CD14-positive monocyte (primary cell): Measurements from ENCODE around the gene STUM. TPM values are rescaled to one million over a fixed set of nuclear protein-coding genes. Genes with fewer than 3 reads are reported as not detected.

Experiments
- DNase-seq, 3 donors: peaks; one replicate each; pipeline ENCODE4 v3.0.0-alpha.2; 2011 to 2022
- H2AFZ ChIP-seq: 2 replicates; pipeline ENCODE4 v1.6.0; 2012; ENCODE audit warnings: mild to moderate bottlenecking, low read depth, low read length, inconsistent platforms; ENCODE audit not compliant: insufficient read depth, poor library complexity, severe bottlenecking
- H3K27ac ChIP-seq, 2 donors: 1 replicate in 1 of 2; 2 replicates in 1 of 2; pipeline ENCODE4 v1.5.1; 2012 to 2013; ENCODE audit warnings: low read length in 2 of 2, control low read depth in 1 of 2, inconsistent platforms in 1 of 2, low read depth in 1 of 2, mild to moderate bottlenecking in 1 of 2
- H3K27me3 ChIP-seq, 2 donors: one replicate each; pipeline versions ENCODE4 v1.6.0 to v1.6.1; 2011 to 2013; ENCODE audit warnings: low read length in 2 of 2; ENCODE audit not compliant: control insufficient read depth in 2 of 2, insufficient read depth in 2 of 2
- H3K36me3 ChIP-seq, 2 donors: replicated peaks in 1 of 2; 1 replicate in 1 of 2; 2 replicates in 1 of 2; pipeline versions ENCODE4 v1.5.1 to v1.6.1; 2012 to 2013; ENCODE audit warnings: low read length in 2 of 2, control low read depth in 1 of 2, inconsistent platforms in 1 of 2, mild to moderate bottlenecking in 1 of 2; ENCODE audit not compliant: insufficient read depth in 2 of 2, control insufficient read depth in 1 of 2
- H3K4me1 ChIP-seq, 2 donors: 1 replicate in 1 of 2; 2 replicates in 1 of 2; pipeline versions ENCODE4 v1.5.1 to v1.6.1; 2012 to 2013; ENCODE audit warnings: low read length in 2 of 2, control low read depth in 1 of 2, inconsistent platforms in 1 of 2, mild to moderate bottlenecking in 1 of 2, moderate library complexity in 1 of 2; ENCODE audit not compliant: insufficient read depth in 2 of 2, control insufficient read depth in 1 of 2
- H3K4me2 ChIP-seq: replicated peaks from 2 replicates; pipeline ENCODE3; 2012; ENCODE audit warnings: low read length, moderate library complexity, mild to moderate bottlenecking; ENCODE audit not compliant: poor library complexity, severe bottlenecking; ENCODE audit errors: extremely low read depth
- H3K4me3 ChIP-seq, 3 experiments: fragments of 200-600 bp in 1 of 3; sonication (generic) in 1 of 3; replicated peaks in 1 of 3; 1 replicate in 2 of 3; 2 replicates in 1 of 3; pipeline ENCODE4 v1.5.1; 2011 to 2013; ENCODE audit warnings: low read length in 3 of 3, mild to moderate bottlenecking in 3 of 3, control low read depth in 2 of 3, low read depth in 2 of 3, inconsistent platforms in 1 of 3, moderate library complexity in 1 of 3
- H3K79me2 ChIP-seq: 2 replicates; pipeline ENCODE4 v1.6.0; 2012; ENCODE audit warnings: mild to moderate bottlenecking, control low read depth, inconsistent platforms, low read length, moderate library complexity; ENCODE audit not compliant: insufficient read depth
- H3K9ac ChIP-seq: 2 replicates; pipeline ENCODE4 v1.6.0; 2017; ENCODE audit warnings: low read length, mild to moderate bottlenecking; ENCODE audit not compliant: insufficient read depth, poor library complexity, severe bottlenecking
- H3K9me3 ChIP-seq, 2 donors: replicated peaks in 1 of 2; 1 replicate in 1 of 2; 2 replicates in 1 of 2; pipeline versions ENCODE4 v1.5.1 to v1.6.1; 2012 to 2013; ENCODE audit warnings: low read length in 2 of 2, control low read depth in 1 of 2; ENCODE audit not compliant: control insufficient read depth in 1 of 2, insufficient read depth in 1 of 2
- H4K20me1 ChIP-seq: 2 replicates; pipeline ENCODE4 v1.6.0; 2012; ENCODE audit warnings: mild to moderate bottlenecking, low read length, control low read depth, moderate library complexity; ENCODE audit not compliant: insufficient read depth
- H3K27ac Mint-ChIP-seq, 7 donors: one replicate each; pipeline ENCODE4 v1.8.0; 2020; ENCODE audit warnings: mild to moderate bottlenecking in 7 of 7, mixed read lengths in 7 of 7, moderate library complexity in 6 of 7, inconsistent platforms in 2 of 7
- H3K27me3 Mint-ChIP-seq, 3 donors: one replicate each; pipeline ENCODE4 v1.8.0; 2021 to 2022; ENCODE audit warnings: low read depth in 3 of 3, mild to moderate bottlenecking in 3 of 3, mixed read lengths in 3 of 3, moderate library complexity in 3 of 3, inconsistent platforms in 1 of 3
- H3K36me3 Mint-ChIP-seq, 2 donors: one replicate each; pipeline ENCODE4 v1.8.0; 2020; ENCODE audit warnings: mixed read lengths in 2 of 2, inconsistent platforms in 1 of 2, mild to moderate bottlenecking in 1 of 2
- H3K4me1 Mint-ChIP-seq: one replicate; pipeline ENCODE4 v1.8.0; 2020; ENCODE audit warnings: mild to moderate bottlenecking, mixed read lengths
- H3K4me3 Mint-ChIP-seq, 2 donors: one replicate each; pipeline ENCODE4 v1.8.0; 2020; ENCODE audit warnings: mild to moderate bottlenecking in 2 of 2, mixed read lengths in 2 of 2, moderate library complexity in 1 of 2
- H3K9me3 Mint-ChIP-seq, 7 donors: one replicate each; pipeline ENCODE4 v1.8.0; 2020 to 2022; ENCODE audit warnings: mixed read lengths in 7 of 7, mild to moderate bottlenecking in 6 of 7, moderate library complexity in 6 of 7, inconsistent platforms in 2 of 7
- WGBS: methylation state at CpG from one replicate; pipeline ENCODE4 v1.1.5; 2013; ENCODE audit warnings: missing lambda C conversion rate; ENCODE audit not compliant: insufficient coverage; 5-methylcytosine and 5-hydroxymethylcytosine counted together
- intact Hi-C, 2 donors: fragments of 100-400 bp; cut with micrococcal nuclease; formaldehyde crosslinking; loops; one replicate each; pipeline versions ENCODE4 v1.15.0 to v1.15.1; 2023
- polyA plus RNA-seq, 3 donors: library from polyadenylated mRNA; depleted of rRNA in 1 of 3; unstranded in 2 of 3; stranded (reverse) in 1 of 3; fragments of 300-500 nt in 2 of 3; fragments of >200 nt in 1 of 3; fragmentation: Illumina TruSeq in 2 of 3; gene quantifications; 1 replicate in 2 of 3; 2 replicates in 1 of 3; pipeline ENCODE4 v1.2.3, GENCODE V29; 2012 to 2021
- TF ChIP-seq, protein P1 (sequence below): fragments of 200-600 bp; IDR thresholded peaks from one replicate; pipeline ENCODE4 v1.8.0; 2022; ENCODE audit warnings: antibody characterized with exemption, mild to moderate bottlenecking

Gene STUM
- polyA plus RNA-seq, 3 donors: not detected

DNA sequence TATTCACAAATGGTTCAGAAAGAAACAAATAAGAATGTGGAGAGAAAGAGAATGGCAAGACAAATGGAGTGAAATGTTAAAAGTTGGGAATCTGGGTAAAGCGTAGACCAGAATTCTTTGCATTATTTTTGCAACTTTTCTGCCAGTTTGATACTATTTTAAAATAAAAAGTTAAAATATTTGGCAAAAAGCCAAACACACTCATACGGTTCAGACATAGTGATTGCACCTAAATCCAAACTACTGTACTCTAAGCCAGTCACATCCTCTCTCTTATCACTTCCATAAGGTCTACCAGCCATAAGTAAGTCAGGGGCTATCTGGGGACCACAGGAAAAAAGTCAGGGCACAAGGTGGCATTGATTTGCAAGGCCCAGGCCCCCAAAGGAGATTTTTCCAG, 14.4 kb downstream of the STUM start:
- H3K79me2 ChIP-seq: no peaks in the 10 kb centered on the region
- no peak overlapping the region for H3K4me3 Mint-ChIP-seq
- H3K27me3 Mint-ChIP-seq: peaks cover 0 to 6% (median 0%) of the 10 kb centered on the region in 3 donors
- no peak overlapping the region for H3K27ac ChIP-seq
- H3K4me2 ChIP-seq: no peak overlapping the region
- H3K9me3 ChIP-seq: no peaks in the 10 kb centered on the region
- no peak overlapping the region for H3K27ac Mint-ChIP-seq
- no peak overlapping the region for H3K4me3 ChIP-seq
- TF ChIP-seq, protein P1, sequence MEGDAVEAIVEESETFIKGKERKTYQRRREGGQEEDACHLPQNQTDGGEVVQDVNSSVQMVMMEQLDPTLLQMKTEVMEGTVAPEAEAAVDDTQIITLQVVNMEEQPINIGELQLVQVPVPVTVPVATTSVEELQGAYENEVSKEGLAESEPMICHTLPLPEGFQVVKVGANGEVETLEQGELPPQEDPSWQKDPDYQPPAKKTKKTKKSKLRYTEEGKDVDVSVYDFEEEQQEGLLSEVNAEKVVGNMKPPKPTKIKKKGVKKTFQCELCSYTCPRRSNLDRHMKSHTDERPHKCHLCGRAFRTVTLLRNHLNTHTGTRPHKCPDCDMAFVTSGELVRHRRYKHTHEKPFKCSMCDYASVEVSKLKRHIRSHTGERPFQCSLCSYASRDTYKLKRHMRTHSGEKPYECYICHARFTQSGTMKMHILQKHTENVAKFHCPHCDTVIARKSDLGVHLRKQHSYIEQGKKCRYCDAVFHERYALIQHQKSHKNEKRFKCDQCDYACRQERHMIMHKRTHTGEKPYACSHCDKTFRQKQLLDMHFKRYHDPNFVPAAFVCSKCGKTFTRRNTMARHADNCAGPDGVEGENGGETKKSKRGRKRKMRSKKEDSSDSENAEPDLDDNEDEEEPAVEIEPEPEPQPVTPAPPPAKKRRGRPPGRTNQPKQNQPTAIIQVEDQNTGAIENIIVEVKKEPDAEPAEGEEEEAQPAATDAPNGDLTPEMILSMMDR: no peak
- no peaks in the 10 kb centered on the region for H3K27me3 ChIP-seq
- H3K4me1 ChIP-seq: peaks cover 7 to 9% of the 10 kb centered on the region in 2 donors
- H2AFZ ChIP-seq: no peak overlapping the region
- H3K36me3 ChIP-seq: no peaks in the 10 kb centered on the region
- no peak overlapping the region for H3K9ac ChIP-seq
- intact Hi-C loops: no loop called here
- H4K20me1 ChIP-seq: no peaks in the 10 kb centered on the region
- H3K9me3 Mint-ChIP-seq: peaks cover 0 to 3% (median 0%) of the 10 kb centered on the region in 7 donors
- WGBS: no CpG with 5 or more reads among the region's 2 CpGs
- DNase-seq: no peak
- H3K36me3 Mint-ChIP-seq: no peaks in the 10 kb centered on the region
- H3K4me1 Mint-ChIP-seq: peaks cover 12% of the 10 kb centered on the region

DNA sequence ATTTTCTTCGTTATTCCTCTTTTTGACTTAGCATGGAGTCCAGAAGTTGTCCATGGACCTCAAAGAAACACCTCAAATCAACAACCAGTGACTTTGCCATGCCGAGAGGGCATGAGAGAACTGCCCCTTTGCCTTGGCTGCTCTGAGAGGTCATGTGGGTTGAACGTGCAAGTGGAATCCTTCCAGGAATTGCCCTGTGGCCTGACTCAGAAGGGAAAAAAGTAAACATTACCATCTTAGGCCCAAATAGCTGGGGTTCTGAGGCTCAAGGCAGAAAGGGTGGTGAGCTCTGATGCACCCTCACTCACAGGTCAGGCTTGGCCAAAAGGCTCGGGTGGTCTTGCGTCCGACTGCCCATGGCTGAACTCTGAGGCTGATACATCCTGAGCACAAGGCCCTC, 15.1 kb downstream of the STUM start:
- Mint-ChIP-seq H3K27ac (no peak overlapping the region), H3K4me3 (no peak overlapping the region), H3K36me3 (no peaks in the 10 kb centered on the region), H3K27me3 (peaks cover 0 to 6% (median 0%) of the 10 kb centered on the region in 3 donors), H3K9me3 (peaks cover 0 to 3% (median 0%) of the 10 kb centered on the region in 7 donors), H3K4me1 (peaks cover 5% of the 10 kb centered on the region)
- H3K9me3 ChIP-seq: no peaks in the 10 kb centered on the region
- no peak overlapping the region for H3K27ac ChIP-seq
- peaks cover under 1 to 2% of the 10 kb centered on the region in 2 donors for H3K4me1 ChIP-seq
- TF ChIP-seq, protein P1: no peak
- H3K4me2 ChIP-seq: no peak overlapping the region
- H3K36me3 ChIP-seq: no peaks in the 10 kb centered on the region
- H3K4me3 ChIP-seq: no peak overlapping the region
- no peaks in the 10 kb centered on the region for H4K20me1 ChIP-seq
- DNase-seq: no peak
- WGBS: 100% methylated on average over 5 of the region's 6 CpGs
- intact Hi-C loops: no loop called here
- no peaks in the 10 kb centered on the region for H3K27me3 ChIP-seq
- no peak overlapping the region for H3K9ac ChIP-seq
- H3K79me2 ChIP-seq: no peaks in the 10 kb centered on the region
- H2AFZ ChIP-seq: no peak overlapping the region
